GM12801 (cell line): ENCODE data around the gene CHCHD10.

Source experiments
- CTCF ChIP-seq: IDR thresholded peaks from one replicate; pipeline ENCODE4 v1.5.1; 2011; ENCODE audit warnings: control low read depth; ENCODE audit not compliant: insufficient read length; ENCODE audit errors: extremely low read depth

The CHCHD10 gene

GRCh38 chr22:23781065-23781464 is 13.3 kb upstream of the CHCHD10 start:
- TF ChIP-seq CTCF, result no peak

- no peak for TF ChIP-seq CTCF
Observed at GRCh38 chr22:23780146-23780748, 12.5 kb upstream of the CHCHD10 start.

- no peak for TF ChIP-seq CTCF
Observed at GRCh38 chr22:23779731-23780130, 12.0 kb upstream of the CHCHD10 start.

GRCh38 chr22:23779083-23779482 is 11.3 kb upstream of the CHCHD10 start:
- TF ChIP-seq CTCF, result no peak

- no peak for TF ChIP-seq CTCF
Observed at GRCh38 chr22:23778577-23778900, 10.8 kb upstream of the CHCHD10 start.

- TF ChIP-seq CTCF, result no peak
Observed at GRCh38 chr22:23777776-23778576, 10.2 kb upstream of the CHCHD10 start.

GRCh38 chr22:23775779-23776375 is 8.1 kb upstream of the CHCHD10 start:
- TF ChIP-seq CTCF, result no peak
